OCI-LY1 (cell line): ENCODE data around the gene FBXO3.

Experiments
- CTCF ChIP-seq: fragments of 200-600 bp; sonication (generic), shearing (Covaris generic); IDR thresholded peaks from 2 replicates; pipeline ENCODE4 v1.5.1; 2017; ENCODE audit warnings: mild to moderate bottlenecking, antibody characterized with exemption, low read length, moderate library complexity, mixed read lengths
- EZH2 ChIP-seq: fragments of 200-600 bp; sonication (generic), shearing (Covaris generic); IDR thresholded peaks from 2 replicates; pipeline ENCODE4 v1.8.0; 2017; ENCODE audit warnings: borderline replicate concordance, mixed run types, mild to moderate bottlenecking, antibody characterized with exemption, low read length, moderate library complexity, mixed read lengths

DNA sequence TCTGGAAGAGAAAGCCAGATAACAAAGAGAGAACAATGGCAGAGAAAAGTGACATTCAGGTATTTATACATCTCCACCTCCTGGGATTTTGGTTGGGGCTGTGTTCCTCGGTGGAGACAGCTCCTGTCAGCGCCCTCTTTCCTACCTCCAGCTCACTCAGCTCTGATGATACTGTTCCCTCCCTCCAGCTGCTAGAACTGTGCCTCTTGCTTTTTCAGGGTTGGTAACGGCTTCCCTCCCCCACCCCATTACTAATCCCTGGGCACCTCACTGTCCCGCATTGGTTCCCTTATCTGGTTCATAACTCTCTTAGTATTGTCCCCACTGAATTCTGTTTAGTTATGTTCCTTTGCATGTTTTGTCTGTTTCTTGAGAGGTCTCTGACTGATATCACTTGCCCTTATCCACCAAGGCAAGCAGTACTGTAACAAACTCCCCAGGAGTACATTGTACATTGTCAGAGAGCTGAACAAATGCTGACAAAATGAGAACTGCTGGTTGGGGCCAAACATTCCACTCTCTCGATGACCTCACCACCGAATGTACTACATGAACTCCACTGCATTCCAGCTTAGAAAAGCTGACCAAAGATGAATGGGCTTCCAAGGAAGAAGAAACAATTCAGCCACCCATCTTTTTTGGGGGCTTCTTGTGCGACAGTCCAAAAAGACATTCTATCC is 5.7 kb upstream of the FBXO3 start:
- no peak for TF ChIP-seq CTCF
- no peak for TF ChIP-seq EZH2
